Measurements from ENCODE around the gene CALM3.

The CALM3 gene

DNA sequence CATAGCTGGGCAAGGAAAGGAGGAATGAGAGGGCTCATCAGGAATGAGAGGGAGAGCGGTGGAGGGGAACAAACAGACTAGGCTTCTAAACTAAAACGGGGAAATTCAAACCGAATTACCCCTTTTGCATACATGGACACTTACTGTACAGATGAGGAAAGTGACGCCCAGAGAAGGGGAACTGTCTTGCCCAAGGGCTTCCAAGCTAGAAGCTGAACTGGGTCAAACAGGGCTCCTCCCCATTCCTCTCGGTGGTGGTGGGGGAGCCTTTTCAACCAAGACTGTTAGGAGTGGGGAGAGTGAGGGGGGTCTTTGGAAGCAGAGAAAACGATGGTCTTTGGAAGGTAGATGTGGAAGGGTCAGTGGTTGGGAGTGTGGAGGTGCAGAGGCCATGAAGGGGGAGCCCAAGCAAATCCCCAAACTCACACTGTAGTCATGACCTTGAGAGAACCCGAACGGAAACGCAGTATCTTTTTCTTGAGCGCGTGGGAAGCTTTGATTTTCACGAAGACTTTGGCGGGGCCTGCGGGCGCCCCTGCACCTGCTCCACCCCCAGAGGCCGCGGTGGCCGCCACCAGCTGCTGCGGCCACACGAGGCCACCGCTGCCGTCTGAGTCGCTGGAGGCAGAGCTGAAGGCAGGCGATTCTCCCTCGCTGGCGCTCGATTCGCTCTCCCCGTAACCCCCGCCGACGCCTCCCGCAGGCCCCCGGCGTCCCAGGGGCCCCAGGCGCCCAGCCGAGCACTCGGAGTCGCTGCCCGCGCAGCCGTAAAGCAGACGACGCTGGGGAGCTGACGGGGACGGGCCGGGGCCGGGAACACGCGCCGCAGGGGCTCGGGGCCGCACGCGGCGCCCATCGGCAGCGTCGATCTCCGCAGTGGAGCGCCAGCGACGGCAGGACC is 47.2 kb downstream of the CALM3 start:
- no peak overlapping the region for H3K4me3 ChIP-seq (ENCODE audit: insufficient read length, low read depth)
- peaks cover 4% of the 10 kb centered on the region for H3K4me1 ChIP-seq (ENCODE audit: insufficient read depth, insufficient read length)
- peak overlapping the region; percentile 21 for H3K9ac ChIP-seq (ENCODE audit: insufficient read length, low read depth)
- 0 out of 2 replicates have a peak, but pooled peaks cover 4% of the 10 kb centered on the region for H3K9me3 ChIP-seq (ENCODE audit: insufficient read depth, low read length)
- no peaks in the 10 kb centered on the region for H3K36me3 ChIP-seq (ENCODE audit: insufficient read depth, insufficient read length, low read length)
- no peaks in the 10 kb centered on the region for H3K27me3 ChIP-seq (ENCODE audit: insufficient read depth, insufficient read length)
- TF ChIP-seq ZNF274 (IDR thresholded peaks at IDR 0.05; ENCODE audit: low read depth, low read length) (no peak), YY1 (IDR thresholded peaks at IDR 0.05; ENCODE audit: insufficient read depth, insufficient read length) (no peak), SUZ12 (IDR thresholded peaks at IDR 0.05; ENCODE audit: extremely low read depth, insufficient read depth, insufficient read length) (no peak)
- no peak for DNase-seq (ENCODE audit: low read depth, low spot score)

DNA sequence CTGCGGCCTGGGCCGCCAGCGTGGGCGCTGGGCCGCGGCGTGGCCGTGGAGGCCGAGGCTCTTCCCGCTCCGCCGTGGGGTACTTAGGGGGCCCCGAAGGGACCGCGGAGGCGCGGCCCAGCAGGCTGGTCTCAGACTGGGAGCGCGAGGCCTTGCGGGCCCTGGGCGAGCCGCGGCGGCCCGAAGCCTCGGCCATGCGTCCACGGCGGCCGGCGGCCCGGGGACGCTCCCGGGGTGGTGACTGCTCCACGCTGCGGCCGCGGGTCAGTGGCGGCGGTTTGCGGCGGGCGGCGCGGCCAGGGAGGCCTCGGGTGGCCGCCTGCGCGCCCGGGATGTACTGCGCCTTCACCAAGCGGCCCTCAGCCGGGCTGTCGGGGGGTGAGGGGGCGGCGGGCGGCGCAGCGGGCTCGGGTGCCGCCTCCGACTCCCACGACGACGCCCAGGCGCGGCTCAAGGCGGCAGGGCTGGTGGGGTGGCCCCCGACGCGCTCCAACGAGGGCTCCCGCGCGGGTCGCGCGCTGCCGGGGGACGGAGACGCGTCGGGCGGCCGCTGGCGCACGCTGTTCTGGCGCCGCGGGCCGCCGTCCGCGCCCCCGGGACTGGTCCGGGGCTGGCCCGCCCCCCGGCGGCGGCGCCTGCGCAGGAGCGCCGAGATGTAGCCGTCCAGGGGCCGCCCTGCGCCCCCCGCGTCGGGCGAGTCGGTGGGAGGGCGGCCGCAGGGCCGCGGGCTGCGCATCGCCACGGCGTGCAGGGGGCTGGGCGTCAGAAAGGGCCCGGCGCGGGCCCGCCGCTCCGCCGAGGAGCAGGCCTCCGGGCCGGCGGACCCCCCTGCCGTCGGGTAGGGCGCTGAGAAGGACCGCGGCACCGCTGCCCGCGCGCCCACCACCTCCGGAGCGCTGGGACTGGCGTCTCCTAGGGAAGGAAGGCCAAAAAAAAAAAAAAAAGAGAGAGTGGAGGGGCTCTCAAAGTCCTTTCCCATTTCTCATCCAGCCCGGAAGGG is 48.1 kb downstream of the CALM3 start:
- DNase-seq (ENCODE audit: low read depth, low spot score), result no peak
- Histone ChIP-seq H3K27me3 (ENCODE audit: insufficient read depth, insufficient read length) (no peaks in the 10 kb centered on the region), H3K9ac (ENCODE audit: insufficient read length, low read depth) (peak overlapping the region; percentile 61), H3K9me3 (ENCODE audit: insufficient read depth, low read length) (0 out of 2 replicates have a peak, but pooled peaks cover 4% of the 10 kb centered on the region), H3K36me3 (ENCODE audit: insufficient read depth, insufficient read length, low read length) (no peaks in the 10 kb centered on the region), H3K4me3 (ENCODE audit: insufficient read length, low read depth) (peak overlapping the region; percentile 30), H3K4me1 (ENCODE audit: insufficient read depth, insufficient read length) (peaks cover 4% of the 10 kb centered on the region)
- no peak for TF ChIP-seq SUZ12 (IDR thresholded peaks at IDR 0.05; ENCODE audit: extremely low read depth, insufficient read depth, insufficient read length)

DNA sequence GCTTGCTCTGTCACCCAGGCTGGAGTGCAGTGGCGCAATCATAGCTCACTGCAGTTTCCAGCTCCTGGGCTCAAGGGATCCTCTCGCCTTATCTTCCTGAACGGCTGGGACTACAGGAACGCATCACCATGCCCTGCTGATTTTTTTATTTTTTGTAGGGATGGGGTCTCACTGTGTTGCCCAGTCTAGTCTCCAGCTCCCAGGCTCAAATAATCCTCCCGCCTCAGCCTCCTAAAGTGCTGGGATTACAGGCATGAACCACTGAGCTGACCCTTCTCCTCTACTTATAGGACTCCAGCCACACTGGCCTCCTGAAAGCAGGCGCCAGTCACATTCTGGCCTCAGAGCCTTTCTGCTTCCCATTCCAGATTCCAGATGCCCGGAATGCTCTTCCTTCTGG is 49.3 kb downstream of the CALM3 start:
- TF ChIP-seq YY1 (IDR thresholded peaks at IDR 0.05; ENCODE audit: insufficient read depth, insufficient read length), result no peak
- no peak for TF ChIP-seq ZNF274 (IDR thresholded peaks at IDR 0.05; ENCODE audit: low read depth, low read length)
- no peak for TF ChIP-seq SUZ12 (IDR thresholded peaks at IDR 0.05; ENCODE audit: extremely low read depth, insufficient read depth, insufficient read length)
- Histone ChIP-seq H3K9ac (ENCODE audit: insufficient read length, low read depth) (no peak overlapping the region), H3K4me1 (ENCODE audit: insufficient read depth, insufficient read length) (peaks cover 4% of the 10 kb centered on the region), H3K9me3 (ENCODE audit: insufficient read depth, low read length) (0 out of 2 replicates have a peak, but pooled peaks cover 4% of the 10 kb centered on the region), H3K4me3 (ENCODE audit: insufficient read length, low read depth) (no peak overlapping the region), H3K27me3 (ENCODE audit: insufficient read depth, insufficient read length) (no peaks in the 10 kb centered on the region), H3K36me3 (ENCODE audit: insufficient read depth, insufficient read length, low read length) (no peaks in the 10 kb centered on the region)
- no peak for DNase-seq (ENCODE audit: low read depth, low spot score)

DNA sequence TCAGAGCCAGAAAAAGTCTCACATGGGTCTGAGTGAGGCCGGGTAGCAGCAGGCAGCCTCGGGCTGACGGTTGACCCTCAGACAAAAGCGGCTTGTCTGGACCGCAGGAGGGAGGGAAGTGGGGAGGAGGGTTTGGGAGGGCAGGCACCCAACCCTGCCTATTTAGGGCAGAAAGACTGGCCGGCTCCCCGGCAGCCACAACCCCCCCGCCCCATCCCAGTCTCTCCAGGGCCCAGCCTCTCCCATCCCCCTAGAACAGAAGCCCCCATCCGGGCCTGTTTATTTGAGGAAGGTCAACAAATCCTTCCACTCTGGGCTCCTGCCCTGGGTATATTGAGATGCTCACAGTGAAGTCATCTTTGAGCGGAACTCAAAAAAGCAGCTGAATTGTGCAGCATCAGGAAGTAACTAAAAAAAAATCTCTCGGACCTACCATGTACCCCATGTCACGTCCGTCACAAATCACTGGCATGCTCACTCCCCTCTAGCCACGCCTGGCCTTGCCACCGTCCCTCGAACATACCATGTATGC is 53.6 kb downstream of the CALM3 start:
- H3K9me3 ChIP-seq (ENCODE audit: insufficient read depth, low read length), result no peaks in the 10 kb centered on the region
- H3K9ac ChIP-seq (ENCODE audit: insufficient read length, low read depth), result no peak overlapping the region
- H3K27me3 ChIP-seq (ENCODE audit: insufficient read depth, insufficient read length), result no peaks in the 10 kb centered on the region
- no peak overlapping the region for H3K4me3 ChIP-seq (ENCODE audit: insufficient read length, low read depth)
- no peaks in the 10 kb centered on the region for H3K36me3 ChIP-seq (ENCODE audit: insufficient read depth, insufficient read length, low read length)
- no peaks in the 10 kb centered on the region for H3K4me1 ChIP-seq (ENCODE audit: insufficient read depth, insufficient read length)
- no peak for DNase-seq (ENCODE audit: low read depth, low spot score)
- TF ChIP-seq YY1 (IDR thresholded peaks at IDR 0.05; ENCODE audit: insufficient read depth, insufficient read length) (no peak), ZNF274 (IDR thresholded peaks at IDR 0.05; ENCODE audit: low read depth, low read length) (no peak), SUZ12 (IDR thresholded peaks at IDR 0.05; ENCODE audit: extremely low read depth, insufficient read depth, insufficient read length) (no peak)

DNA sequence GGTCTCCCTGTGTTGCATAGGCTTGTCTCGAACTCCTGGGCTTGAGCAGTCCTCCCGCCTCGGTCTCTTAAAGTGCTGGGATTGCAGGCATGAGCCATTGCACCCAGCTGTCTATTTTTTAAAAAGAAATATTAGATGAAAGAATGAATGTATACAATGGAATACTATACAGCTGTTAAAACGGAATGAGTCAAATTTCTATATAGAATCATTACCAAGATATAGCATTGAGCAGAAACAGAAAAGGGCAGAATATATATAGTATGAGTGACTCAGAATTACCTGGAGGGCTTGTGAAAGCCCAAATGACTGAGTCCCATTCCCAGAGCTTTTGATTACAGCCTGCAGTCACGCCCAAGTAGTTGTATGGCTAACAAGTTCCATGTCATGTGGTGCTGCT is 55.4 kb downstream of the CALM3 start:
- no peak overlapping the region for H3K4me3 ChIP-seq (ENCODE audit: insufficient read length, low read depth)
- H3K36me3 ChIP-seq (ENCODE audit: insufficient read depth, insufficient read length, low read length), result no peaks in the 10 kb centered on the region
- H3K4me1 ChIP-seq (ENCODE audit: insufficient read depth, insufficient read length), result no peaks in the 10 kb centered on the region
- no peaks in the 10 kb centered on the region for H3K27me3 ChIP-seq (ENCODE audit: insufficient read depth, insufficient read length)
- no peak overlapping the region for H3K9ac ChIP-seq (ENCODE audit: insufficient read length, low read depth)
- no peak for TF ChIP-seq ZNF274 (IDR thresholded peaks at IDR 0.05; ENCODE audit: low read depth, low read length)
- TF ChIP-seq YY1 (IDR thresholded peaks at IDR 0.05; ENCODE audit: insufficient read depth, insufficient read length), result no peak
- no peak for TF ChIP-seq SUZ12 (IDR thresholded peaks at IDR 0.05; ENCODE audit: extremely low read depth, insufficient read depth, insufficient read length)
- DNase-seq (ENCODE audit: low read depth, low spot score), result no peak
- no peaks in the 10 kb centered on the region for H3K9me3 ChIP-seq (ENCODE audit: insufficient read depth, low read length)

DNA sequence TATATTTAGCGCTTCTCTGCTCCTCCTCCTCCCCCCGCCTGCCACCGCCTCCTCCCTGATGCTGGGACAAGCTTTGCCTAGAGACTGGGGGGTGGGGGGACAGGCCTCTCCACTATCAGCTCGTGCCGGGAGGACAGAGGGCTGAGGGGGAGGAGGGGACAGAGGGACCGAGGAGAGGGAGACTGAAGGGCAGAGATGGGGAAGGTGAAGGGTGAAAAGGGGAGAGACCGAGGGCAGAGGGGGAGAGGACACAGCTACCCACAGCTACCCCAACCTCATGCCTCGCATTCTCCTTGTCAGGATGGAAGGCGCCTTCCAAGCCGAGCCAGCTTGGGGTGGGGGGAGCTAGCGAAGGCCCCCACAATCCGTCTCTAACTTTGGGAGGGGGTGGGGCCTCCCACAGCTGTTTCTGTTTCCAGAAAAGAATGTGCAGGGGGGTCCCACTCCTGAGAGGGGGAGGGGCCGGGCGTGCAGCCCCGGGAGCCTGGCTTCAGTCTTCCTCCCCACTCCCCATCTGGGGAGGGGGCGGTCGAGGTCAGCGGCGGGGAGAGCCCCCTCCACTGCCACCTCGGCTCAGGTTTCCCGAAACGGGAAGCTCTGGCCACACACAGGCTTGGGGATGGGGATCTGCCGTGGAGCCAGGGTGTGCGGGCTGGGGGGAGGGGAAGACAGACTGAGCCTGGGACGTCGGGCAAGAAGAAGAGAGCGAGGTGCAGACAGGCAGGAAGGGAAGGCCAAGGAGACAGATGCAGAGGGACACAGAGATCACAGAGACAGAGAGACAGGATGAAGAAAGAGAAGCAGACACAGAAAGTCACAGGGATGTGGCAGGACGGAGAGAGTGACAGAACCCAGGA is 58.2 kb downstream of the CALM3 start:
- no peak for DNase-seq (ENCODE audit: low read depth, low spot score)
- Histone ChIP-seq H3K36me3 (ENCODE audit: insufficient read depth, insufficient read length, low read length) (no peaks in the 10 kb centered on the region), H3K27me3 (ENCODE audit: insufficient read depth, insufficient read length) (no peaks in the 10 kb centered on the region), H3K4me1 (ENCODE audit: insufficient read depth, insufficient read length) (no peaks in the 10 kb centered on the region), H3K4me3 (ENCODE audit: insufficient read length, low read depth) (peak overlapping the region; percentile 55), H3K9me3 (ENCODE audit: insufficient read depth, low read length) (no peaks in the 10 kb centered on the region), H3K9ac (ENCODE audit: insufficient read length, low read depth) (peak overlapping the region; percentile 67)
- TF ChIP-seq YY1 (IDR thresholded peaks at IDR 0.05; ENCODE audit: insufficient read depth, insufficient read length), result no peak
- no peak for TF ChIP-seq SUZ12 (IDR thresholded peaks at IDR 0.05; ENCODE audit: extremely low read depth, insufficient read depth, insufficient read length)
- TF ChIP-seq ZNF274 (IDR thresholded peaks at IDR 0.05; ENCODE audit: low read depth, low read length), result no peak
